D721Med (cell line): ENCODE data around the gene JMJD1C.

Experiments
- DNase-seq: peaks from one replicate; pipeline ENCODE4 v3.0.0; 2011; ENCODE audit warnings: low spot score; ENCODE audit not compliant: insufficient read length
- FAIRE-seq: peaks from 2 replicates; lab custom pipeline; 2011; peaks lifted over from hg19 to GRCh38; lab: Jason Lieb, UNC
- TF ChIP-seq, protein P1 (sequence below): IDR thresholded peaks from 2 replicates; pipeline ENCODE4 v1.5.1; 2012; ENCODE audit warnings: mild to moderate bottlenecking, control low read depth; ENCODE audit not compliant: insufficient read depth; ENCODE audit errors: missing control alignments

Gene JMJD1C

DNA sequence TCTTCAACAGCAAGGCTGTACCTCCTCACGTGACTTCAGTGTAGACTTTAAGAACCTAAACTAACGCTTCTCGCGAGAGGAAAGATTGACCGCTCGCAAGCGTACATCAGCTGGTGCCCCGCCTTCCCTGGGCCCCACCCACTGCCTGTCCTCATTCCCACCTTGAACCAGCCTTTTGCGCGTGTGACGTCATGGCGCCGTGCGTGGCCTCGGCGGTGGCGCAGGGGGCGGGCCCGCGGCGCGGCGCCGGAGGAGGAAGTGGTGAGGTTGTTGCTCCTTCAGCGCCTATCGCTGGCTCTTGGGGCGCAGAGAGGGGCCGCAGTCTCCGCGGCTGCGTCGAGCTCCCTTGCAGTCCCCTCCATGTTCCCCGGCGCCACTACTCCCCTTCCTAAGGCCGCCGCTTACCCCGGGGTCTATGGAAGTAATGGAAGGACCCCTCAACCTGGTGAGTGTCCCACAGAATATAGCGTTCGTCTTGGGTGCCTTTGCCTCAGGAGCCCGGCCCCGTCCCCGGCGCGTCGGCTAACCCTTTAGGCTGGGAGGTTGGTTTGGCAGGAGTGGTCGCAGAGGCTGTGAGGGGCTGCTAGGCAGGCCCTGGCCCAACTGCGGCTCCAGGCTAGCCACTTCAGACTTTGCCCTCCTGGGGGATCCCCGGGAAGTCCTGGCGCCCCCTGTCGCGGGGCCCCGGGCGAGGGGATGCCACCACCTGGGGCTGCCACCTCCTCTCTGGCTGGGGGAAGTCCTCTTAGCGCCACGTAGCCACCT lies 332.5 kb downstream of the JMJD1C start, which contains the start of gene NRBF2:
NRBF2 (plus strand) TSS at position 273 of the 765 bp plus-strand sequence; CDS start at position 416, 143 bp downstream.
- TF ChIP-seq, protein P1, sequence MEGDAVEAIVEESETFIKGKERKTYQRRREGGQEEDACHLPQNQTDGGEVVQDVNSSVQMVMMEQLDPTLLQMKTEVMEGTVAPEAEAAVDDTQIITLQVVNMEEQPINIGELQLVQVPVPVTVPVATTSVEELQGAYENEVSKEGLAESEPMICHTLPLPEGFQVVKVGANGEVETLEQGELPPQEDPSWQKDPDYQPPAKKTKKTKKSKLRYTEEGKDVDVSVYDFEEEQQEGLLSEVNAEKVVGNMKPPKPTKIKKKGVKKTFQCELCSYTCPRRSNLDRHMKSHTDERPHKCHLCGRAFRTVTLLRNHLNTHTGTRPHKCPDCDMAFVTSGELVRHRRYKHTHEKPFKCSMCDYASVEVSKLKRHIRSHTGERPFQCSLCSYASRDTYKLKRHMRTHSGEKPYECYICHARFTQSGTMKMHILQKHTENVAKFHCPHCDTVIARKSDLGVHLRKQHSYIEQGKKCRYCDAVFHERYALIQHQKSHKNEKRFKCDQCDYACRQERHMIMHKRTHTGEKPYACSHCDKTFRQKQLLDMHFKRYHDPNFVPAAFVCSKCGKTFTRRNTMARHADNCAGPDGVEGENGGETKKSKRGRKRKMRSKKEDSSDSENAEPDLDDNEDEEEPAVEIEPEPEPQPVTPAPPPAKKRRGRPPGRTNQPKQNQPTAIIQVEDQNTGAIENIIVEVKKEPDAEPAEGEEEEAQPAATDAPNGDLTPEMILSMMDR, result no peak
- FAIRE-seq, result peak; percentile 60
- DNase-seq, result peak; percentile 53

DNA sequence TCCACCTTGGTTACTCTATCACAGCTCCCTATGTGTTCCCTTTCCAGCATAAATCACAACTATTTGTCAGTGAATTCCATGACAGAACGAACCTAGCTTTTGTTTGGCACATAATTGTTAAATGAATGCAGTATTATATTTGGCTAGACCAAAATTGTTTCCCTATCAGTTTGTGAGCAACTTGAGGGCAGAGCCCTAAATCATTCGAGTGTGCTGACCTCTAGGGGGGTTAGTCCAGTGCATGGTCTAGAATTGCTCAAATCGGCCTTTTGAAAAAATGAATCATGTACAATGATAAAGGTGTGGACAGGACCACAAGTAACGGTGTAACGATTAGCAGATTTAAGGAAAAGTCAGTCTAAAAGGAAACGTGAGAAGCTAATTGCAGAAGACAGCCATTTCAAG lies 333.1 kb downstream of the JMJD1C start:
- FAIRE-seq, result no peak
- DNase-seq, result no peak
- TF ChIP-seq, protein P1, result no peak

DNA sequence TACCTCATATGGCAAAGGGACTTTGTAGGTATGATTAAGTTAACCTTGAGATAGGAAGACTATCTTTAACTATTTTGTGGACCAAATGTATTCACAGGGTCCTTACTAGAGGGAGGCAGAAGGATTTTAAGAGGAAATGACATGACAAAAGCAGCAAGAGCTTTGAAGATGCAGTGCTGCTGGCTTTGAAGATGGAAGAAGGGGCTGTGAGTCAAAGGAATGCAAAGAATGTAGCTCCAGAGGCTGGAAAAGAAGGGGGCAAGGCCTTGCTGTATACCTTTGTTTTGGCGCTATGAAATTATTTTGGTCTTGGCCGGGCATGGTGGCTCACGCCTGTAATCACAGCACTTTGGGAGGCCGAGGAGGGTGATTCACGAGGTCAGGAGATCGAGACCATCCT lies 335.9 kb downstream of the JMJD1C start:
- FAIRE-seq (no peak), DNase-seq (no peak)
- TF ChIP-seq, protein P1, result no peak

DNA sequence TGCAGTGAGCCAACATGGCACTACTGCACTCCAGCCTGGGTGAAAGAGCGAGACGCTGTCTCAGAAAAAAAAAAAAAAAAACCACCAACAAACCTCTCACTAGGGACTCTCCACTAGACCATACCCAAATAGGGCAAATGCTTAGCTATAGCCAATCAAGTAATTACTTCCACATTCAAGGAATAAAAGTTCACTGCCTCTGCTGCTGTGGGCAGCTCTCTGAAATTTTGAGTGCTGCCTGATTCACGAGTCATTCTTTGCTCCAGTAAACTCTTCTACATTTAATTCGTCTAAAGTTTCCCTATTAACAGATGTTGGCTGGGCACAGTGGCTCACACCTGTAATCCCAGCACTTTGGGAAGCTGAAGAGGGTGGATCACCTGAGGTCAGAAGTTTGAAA lies 337.3 kb downstream of the JMJD1C start:
- FAIRE-seq (no peak), DNase-seq (no peak)
- TF ChIP-seq, protein P1, result no peak

DNA sequence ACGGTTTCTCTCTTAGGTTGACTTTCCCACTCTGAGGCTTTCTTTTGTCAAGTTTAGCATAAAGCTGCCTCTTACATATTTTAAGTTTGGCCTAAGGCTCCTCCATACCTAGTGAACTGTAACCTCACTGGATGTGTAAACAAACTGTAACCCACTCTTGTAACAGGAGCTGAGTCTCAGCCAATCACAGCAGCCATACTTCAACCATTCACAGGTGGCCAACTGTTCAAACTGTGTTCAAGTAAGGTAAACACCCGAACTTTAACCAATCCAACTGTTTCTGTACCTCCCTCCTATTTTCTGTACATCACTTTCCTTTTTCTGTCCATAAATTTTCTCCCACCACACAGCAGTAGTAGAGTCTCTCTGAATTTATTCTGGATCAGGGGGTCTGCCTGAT lies 340.3 kb downstream of the JMJD1C start:
- DNase-seq (no peak), FAIRE-seq (no peak)
- TF ChIP-seq, protein P1, result no peak

DNA sequence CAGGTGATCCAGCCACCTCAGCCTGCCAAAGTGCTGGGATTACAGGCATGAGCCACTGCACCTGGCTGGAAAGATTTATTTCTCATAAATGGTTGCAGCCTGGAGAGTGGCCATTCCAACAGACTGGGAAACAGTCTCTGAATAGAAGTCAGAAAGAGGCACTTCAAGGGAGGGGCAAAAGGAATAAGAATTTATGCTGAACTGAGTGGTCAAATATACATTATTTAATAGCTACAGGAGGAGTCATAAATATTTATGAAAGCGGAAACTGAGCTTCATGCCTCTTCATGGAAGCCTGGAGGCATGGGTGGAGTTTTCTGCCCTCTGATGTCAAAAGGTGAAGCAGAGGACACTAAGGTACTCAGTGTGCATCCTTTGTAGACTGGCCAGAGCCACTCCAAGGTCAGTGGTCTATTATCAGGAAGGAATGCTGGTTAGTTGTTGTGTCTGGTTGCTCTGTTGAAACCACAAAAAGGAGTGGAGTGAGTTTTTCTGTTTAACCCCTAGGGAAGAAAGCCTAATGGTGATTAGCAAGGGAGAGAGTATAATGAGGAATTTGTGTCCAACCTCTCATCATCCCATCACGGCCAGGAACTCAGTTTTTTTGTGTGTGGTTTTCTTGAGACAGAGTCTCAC lies 341.9 kb downstream of the JMJD1C start:
- TF ChIP-seq, protein P1, result no peak
- DNase-seq, result no peak
- no peak for FAIRE-seq

DNA sequence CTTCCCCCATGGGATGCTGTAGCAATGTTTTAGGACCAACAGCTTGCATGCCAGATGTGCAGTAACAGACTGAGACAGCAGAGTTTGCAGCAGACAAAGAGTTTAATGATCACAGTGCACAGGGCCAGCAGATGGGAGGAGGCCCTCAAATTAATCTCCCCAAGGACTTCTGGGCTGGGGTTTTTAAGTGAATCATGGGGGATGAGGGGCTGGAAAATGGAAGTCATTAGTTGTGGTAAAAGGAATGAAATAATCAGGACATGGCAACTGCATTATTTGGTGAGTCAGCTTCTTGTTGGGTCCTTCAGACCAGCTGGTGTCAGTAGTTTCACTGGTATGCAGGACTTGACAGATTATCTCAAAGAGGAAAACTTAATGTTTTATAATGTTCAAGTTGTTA lies 345.2 kb downstream of the JMJD1C start:
- no peak for FAIRE-seq
- no peak for DNase-seq
- TF ChIP-seq, protein P1, result no peak
